Peyer's patch (tissue), 4 donors: ENCODE data around the gene CA9.

ENCODE experiments used
- POLR2A ChIP-seq, 2 donors: fragments of 450-650 bp; IDR thresholded peaks; one replicate each; pipeline ENCODE4 v1.5.1; 2017; ENCODE audit warnings: antibody characterized with exemption in 2 of 2, mild to moderate bottlenecking in 2 of 2, moderate library complexity in 2 of 2
- TF ChIP-seq, protein P1 (sequence below), 6 experiments: fragments of 450-650 bp in 4 of 6; fragments of 200-600 bp in 2 of 6; sonication (generic) in 1 of 6; IDR thresholded peaks; one replicate each; pipeline ENCODE4 v1.5.1; 2017 to 2019; ENCODE audit warnings: antibody characterized with exemption in 6 of 6, mild to moderate bottlenecking in 3 of 6, moderate library complexity in 1 of 6

GRCh38 chr9:35627575-35627974 lies 46.2 kb upstream of the CA9 start:
- TF ChIP-seq, protein P1, sequence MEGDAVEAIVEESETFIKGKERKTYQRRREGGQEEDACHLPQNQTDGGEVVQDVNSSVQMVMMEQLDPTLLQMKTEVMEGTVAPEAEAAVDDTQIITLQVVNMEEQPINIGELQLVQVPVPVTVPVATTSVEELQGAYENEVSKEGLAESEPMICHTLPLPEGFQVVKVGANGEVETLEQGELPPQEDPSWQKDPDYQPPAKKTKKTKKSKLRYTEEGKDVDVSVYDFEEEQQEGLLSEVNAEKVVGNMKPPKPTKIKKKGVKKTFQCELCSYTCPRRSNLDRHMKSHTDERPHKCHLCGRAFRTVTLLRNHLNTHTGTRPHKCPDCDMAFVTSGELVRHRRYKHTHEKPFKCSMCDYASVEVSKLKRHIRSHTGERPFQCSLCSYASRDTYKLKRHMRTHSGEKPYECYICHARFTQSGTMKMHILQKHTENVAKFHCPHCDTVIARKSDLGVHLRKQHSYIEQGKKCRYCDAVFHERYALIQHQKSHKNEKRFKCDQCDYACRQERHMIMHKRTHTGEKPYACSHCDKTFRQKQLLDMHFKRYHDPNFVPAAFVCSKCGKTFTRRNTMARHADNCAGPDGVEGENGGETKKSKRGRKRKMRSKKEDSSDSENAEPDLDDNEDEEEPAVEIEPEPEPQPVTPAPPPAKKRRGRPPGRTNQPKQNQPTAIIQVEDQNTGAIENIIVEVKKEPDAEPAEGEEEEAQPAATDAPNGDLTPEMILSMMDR (IDR thresholded peaks at IDR 0.05): no peak
- TF ChIP-seq POLR2A (IDR thresholded peaks at IDR 0.05): no peak
